HG03432 (cell line): ENCODE results near the gene CCDC74B.
"Not testable (repeated sequence)": the region's sequence is repeated elsewhere in the genome, so short reads cannot be mapped to it uniquely, and the experiment has no call there.

Source experiments
- ATAC-seq: cut with Tn5 transposase; IDR thresholded peaks from one replicate; pipeline ENCODE4 v1.9.1; 2021; ENCODE audit warnings: mild to moderate bottlenecking, moderate library complexity; ENCODE audit not compliant: unreplicated experiment

Gene CCDC74B

GRCh38 chr2:130169163-130169562, 24.3 kb upstream of the CCDC74B start:
- not testable (repeated sequence) for ATAC-seq

- ATAC-seq, result not testable (repeated sequence)
Observed at GRCh38 chr2:130166611-130167010, 21.7 kb upstream of the CCDC74B start.

GRCh38 chr2:130165293-130166016, 20.5 kb upstream of the CCDC74B start:
- no peak for ATAC-seq

GRCh38 chr2:130162968-130163367, 18.1 kb upstream of the CCDC74B start:
- ATAC-seq, result no peak

- not testable (repeated sequence) for ATAC-seq
Observed at GRCh38 chr2:130162486-130162885, 17.6 kb upstream of the CCDC74B start.

- not testable (repeated sequence) for ATAC-seq
Observed at GRCh38 chr2:130160838-130161705, 16.2 kb upstream of the CCDC74B start.

GRCh38 chr2:130160131-130160530, 15.2 kb upstream of the CCDC74B start:
- ATAC-seq, result no peak

- ATAC-seq, result not testable (repeated sequence)
Observed at GRCh38 chr2:130159376-130159775, 14.5 kb upstream of the CCDC74B start.

- ATAC-seq, result no peak
Observed at GRCh38 chr2:130158631-130159030, 13.7 kb upstream of the CCDC74B start.

- peak; percentile 82 for ATAC-seq
Observed at GRCh38 chr2:130157825-130158514, 13.1 kb upstream of the CCDC74B start.

- ATAC-seq, result peak; percentile 51
Observed at GRCh38 chr2:130157354-130157753, 12.4 kb upstream of the CCDC74B start.

GRCh38 chr2:130156624-130157004, 11.7 kb upstream of the CCDC74B start:
- ATAC-seq, result no peak

GRCh38 chr2:130155956-130156623, 11.2 kb upstream of the CCDC74B start:
- not testable (repeated sequence) for ATAC-seq

GRCh38 chr2:130154773-130155765, 10.2 kb upstream of the CCDC74B start:
- no peak for ATAC-seq

GRCh38 chr2:130154423-130154770, 9.5 kb upstream of the CCDC74B start:
- not testable (repeated sequence) for ATAC-seq

GRCh38 chr2:130153721-130154422, 9.0 kb upstream of the CCDC74B start:
- ATAC-seq, result not testable (repeated sequence)

GRCh38 chr2:130152816-130153595, 8.1 kb upstream of the CCDC74B start:
- ATAC-seq, result no peak

- ATAC-seq, result not testable (repeated sequence)
Observed at GRCh38 chr2:130152136-130152815, 7.4 kb upstream of the CCDC74B start.
